Endothelial cell of umbilical vein (primary cell): ENCODE data around the gene KMT2B. TPM values are rescaled to one million over a fixed set of nuclear protein-coding genes. Genes with fewer than 3 reads are reported as not detected.

Experiments used
- BruUV-seq: library from RNA; stranded (reverse); fragments of 400-500 nt; replicated peaks from 2 replicates; lab custom pipeline; 2021; lab: Mats Ljungman, UMichigan
- CTCF ChIA-PET: fragments of 300-600, 350-600 bp; sonication (Branson Sonifier 250); formaldehyde crosslinking; loops from one replicate; lab custom pipeline; 2021; ENCODE audit warnings: antibody characterized with exemption, inconsistent platforms; lab: Charles Lee
- POLR2A ChIA-PET: fragments of 300-600, 350-600 bp; sonication (Branson Sonifier 250); formaldehyde crosslinking; loops from one replicate; lab custom pipeline; 2021; ENCODE audit warnings: antibody characterized with exemption, inconsistent platforms; lab: Charles Lee
- DNase-seq: peaks from one replicate; pipeline ENCODE4 v3.0.0-alpha.2; 2011; ENCODE audit warnings: low read depth, low spot score
- FAIRE-seq: peaks from 2 replicates; lab custom pipeline; 2011; peaks lifted over from hg19 to GRCh38; lab: Jason Lieb, UNC
- H2AFZ ChIP-seq: 2 replicates; pipeline ENCODE4 v1.6.0; 2012; ENCODE audit warnings: low read depth, low read length, control low read depth, inconsistent platforms
- H3K27ac ChIP-seq: 2 replicates; pipeline ENCODE4 v1.5.1; 2011; ENCODE audit warnings: low read depth, mild to moderate bottlenecking, control low read depth, low read length, moderate library complexity; ENCODE audit not compliant: insufficient read depth
- H3K27me3 ChIP-seq, 2 experiments: 2 replicates each; pipeline versions ENCODE4 v1.6.0 to v1.6.1; 2011; ENCODE audit warnings: low read length in 2 of 2, mixed read lengths in 1 of 2; ENCODE audit not compliant: control insufficient read depth in 2 of 2, insufficient read depth in 2 of 2
- H3K36me3 ChIP-seq, 2 experiments: 2 replicates in 1 of 2; 3 replicates in 1 of 2; pipeline ENCODE4 v1.5.1; 2011; ENCODE audit warnings: low read length in 2 of 2, mild to moderate bottlenecking in 1 of 2, moderate library complexity in 1 of 2; ENCODE audit not compliant: control insufficient read depth in 2 of 2, insufficient read depth in 2 of 2; ENCODE audit errors: extremely low read depth in 1 of 2
- H3K4me1 ChIP-seq: 3 replicates; pipeline ENCODE4 v1.5.1; 2011; ENCODE audit warnings: mild to moderate bottlenecking, low read length; ENCODE audit not compliant: control insufficient read depth, insufficient read depth; ENCODE audit errors: extremely low read depth
- H3K4me2 ChIP-seq: 2 replicates; pipeline ENCODE4 v1.6.1; 2011; ENCODE audit warnings: low read length, control low read depth, mixed read lengths; ENCODE audit not compliant: insufficient read depth
- H3K4me3 ChIP-seq, 3 experiments: fragments of 200-600 bp in 1 of 3; sonication (generic), shearing (Covaris generic) in 1 of 3; replicated peaks in 1 of 3; 2 replicates each; pipeline ENCODE4 v1.5.1; 2011 to 2016; ENCODE audit warnings: control low read depth in 3 of 3, low read length in 3 of 3, mild to moderate bottlenecking in 2 of 3, inconsistent platforms in 1 of 3, low read depth in 1 of 3, moderate library complexity in 1 of 3; ENCODE audit not compliant: insufficient read depth in 1 of 3
- H3K79me2 ChIP-seq: 2 replicates; pipeline ENCODE4 v1.6.0; 2012; ENCODE audit warnings: low read length, inconsistent platforms; ENCODE audit not compliant: control insufficient read depth, insufficient read depth
- H3K9ac ChIP-seq: replicated peaks from 2 replicates; pipeline ENCODE3; 2011; ENCODE audit warnings: low read length, control low read depth; ENCODE audit not compliant: insufficient read depth; ENCODE audit errors: extremely low read depth
- H3K9me1 ChIP-seq: replicated peaks from 3 replicates; pipeline ENCODE4 v1.6.0; 2011; ENCODE audit warnings: mild to moderate bottlenecking, low read length; ENCODE audit not compliant: control insufficient read depth, insufficient read depth; ENCODE audit errors: extremely low read depth
- H3K9me3 ChIP-seq: replicated peaks from 2 replicates; pipeline ENCODE4 v1.5.1; 2012; ENCODE audit warnings: low read length, inconsistent platforms; ENCODE audit not compliant: control insufficient read depth, insufficient read depth
- H4K20me1 ChIP-seq: replicated peaks from 2 replicates; pipeline ENCODE3; 2011; ENCODE audit warnings: mild to moderate bottlenecking, low read length; ENCODE audit not compliant: control insufficient read depth, insufficient read depth; ENCODE audit errors: extremely low read depth
- EZH2 ChIP-seq: IDR thresholded peaks from 2 replicates; pipeline ENCODE4 v1.6.1; 2012; ENCODE audit warnings: borderline replicate concordance, low read depth, mild to moderate bottlenecking, moderate library complexity, low read length, inconsistent platforms; ENCODE audit not compliant: severe bottlenecking
- FOS ChIP-seq: IDR thresholded peaks from 2 replicates; pipeline ENCODE4 v1.6.1; 2011; ENCODE audit warnings: mild to moderate bottlenecking, low read length, moderate library complexity, borderline replicate concordance; ENCODE audit not compliant: insufficient read depth
- GATA2 ChIP-seq: IDR thresholded peaks from 2 replicates; pipeline ENCODE4 v1.7.0; 2011; ENCODE audit warnings: low read depth, mild to moderate bottlenecking, moderate library complexity, mixed read lengths, low read length; ENCODE audit not compliant: insufficient read length, insufficient read depth
- JUN ChIP-seq: IDR thresholded peaks from 2 replicates; pipeline ENCODE4 v1.6.1; 2011; ENCODE audit warnings: borderline replicate concordance, low read depth; ENCODE audit not compliant: insufficient read length, insufficient read depth
- MYC ChIP-seq: IDR thresholded peaks from one replicate; pipeline ENCODE4 v1.6.1; 2011; ENCODE audit warnings: mild to moderate bottlenecking, low read depth, low read length
- POLR2A ChIP-seq: IDR thresholded peaks from 2 replicates; pipeline ENCODE4 v1.6.1; 2012; ENCODE audit warnings: low read depth, mild to moderate bottlenecking, control low read depth, low read length
- POLR2AphosphoS5 ChIP-seq: IDR thresholded peaks from 2 replicates; pipeline ENCODE4 v1.6.1; 2012; ENCODE audit warnings: low read depth, mild to moderate bottlenecking, control low read depth, low read length, moderate library complexity; ENCODE audit not compliant: insufficient read depth
- dilution Hi-C: fragments of 300-500 bp; cut with MboI; formaldehyde crosslinking; loops from one replicate; pipeline ENCODE4 v1.15.0; 2019; ENCODE audit warnings: low sequenced_read_pairs; ENCODE audit not compliant: extremely low pct_ligation_motif_present
- intact Hi-C: fragments of 100-400 bp; cut with micrococcal nuclease; formaldehyde crosslinking; loops from one replicate; pipeline ENCODE4 v1.10.0; 2022
- polyA plus RNA-seq, 4 experiments: library from polyadenylated mRNA; depleted of rRNA in 3 of 4; stranded (reverse) in 3 of 4; unstranded in 1 of 4; fragments of >200 nt; gene quantifications; 2 replicates each; pipeline versions ENCODE4 v1.2.1 to v1.2.3, GENCODE V29; 2011 to 2012; ENCODE audit warnings: missing spikeins in 1 of 4
- total RNA-seq: library from RNA; stranded (reverse); gene quantifications from 2 replicates; pipeline ENCODE4 v1.2.3, GENCODE V29; 2021
- TF ChIP-seq, protein P1 (sequence below): IDR thresholded peaks from 2 replicates; pipeline ENCODE4 v1.6.1; 2011; ENCODE audit not compliant: insufficient read depth, insufficient read length
- TF ChIP-seq, protein P2 (sequence below), 2 donors: IDR thresholded peaks; 1 replicate in 1 of 2; 2 replicates in 1 of 2; pipeline ENCODE4 v1.5.1; 2011; ENCODE audit warnings: low read length in 2 of 2, mild to moderate bottlenecking in 2 of 2, moderate library complexity in 2 of 2, control low read depth in 1 of 2, inconsistent platforms in 1 of 2, low read depth in 1 of 2; ENCODE audit not compliant: insufficient read depth in 1 of 2; ENCODE audit errors: extremely low read depth in 1 of 2

Gene KMT2B
- total and polyA plus RNA-seq, 2 donors (not counting 3 experiments of a cell fraction or from before 2014, with no cell fraction given) = 28.4 to 37.2 TPM

DNA sequence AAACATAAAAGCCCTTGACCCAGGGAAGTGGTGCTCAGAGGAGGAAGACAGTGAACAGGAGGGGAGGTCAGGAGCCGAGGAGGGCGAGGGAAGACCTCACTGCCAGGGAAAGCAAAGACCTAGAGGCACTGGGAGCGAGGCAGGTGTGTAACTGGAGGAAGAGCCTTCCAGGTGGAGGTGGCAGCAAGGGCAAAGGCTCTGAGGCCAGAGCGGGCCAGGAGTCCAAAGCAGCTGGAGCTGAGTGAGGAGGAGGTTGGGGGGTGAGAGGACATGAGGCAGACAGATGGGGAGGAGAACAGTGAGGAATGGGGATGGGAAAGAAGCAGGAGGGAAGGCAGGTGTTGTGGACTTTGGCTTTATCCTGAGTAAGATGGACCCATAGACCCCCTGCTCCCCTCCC lies 47.8 kb upstream of the KMT2B start:
- DNase-seq (no peak), FAIRE-seq (no peak)
- H3K9me1 ChIP-seq = no peaks in the 10 kb centered on the region
- H3K9ac ChIP-seq = no peak overlapping the region
- no TSS peak for BruUV-seq
- CTCF ChIA-PET = no interaction called here
- dilution Hi-C loops (no loop called here), intact Hi-C loops (no loop called here)
- peaks cover 2 to 3% of the 10 kb centered on the region in 2 experiments for H3K27me3 ChIP-seq
- H3K36me3 ChIP-seq = no peaks in the 10 kb centered on the region
- H2AFZ ChIP-seq = no peak overlapping the region
- no peaks in the 10 kb centered on the region for H3K9me3 ChIP-seq
- H3K79me2 ChIP-seq = no peaks in the 10 kb centered on the region
- H4K20me1 ChIP-seq = no peaks in the 10 kb centered on the region
- POLR2A ChIA-PET = no interaction called here
- H3K27ac ChIP-seq = no peak overlapping the region
- TF ChIP-seq POLR2AphosphoS5 = no peak
- TF ChIP-seq, protein P1, sequence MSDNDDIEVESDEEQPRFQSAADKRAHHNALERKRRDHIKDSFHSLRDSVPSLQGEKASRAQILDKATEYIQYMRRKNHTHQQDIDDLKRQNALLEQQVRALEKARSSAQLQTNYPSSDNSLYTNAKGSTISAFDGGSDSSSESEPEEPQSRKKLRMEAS = no peak
- TF ChIP-seq POLR2A = no peak
- TF ChIP-seq, protein P2, sequence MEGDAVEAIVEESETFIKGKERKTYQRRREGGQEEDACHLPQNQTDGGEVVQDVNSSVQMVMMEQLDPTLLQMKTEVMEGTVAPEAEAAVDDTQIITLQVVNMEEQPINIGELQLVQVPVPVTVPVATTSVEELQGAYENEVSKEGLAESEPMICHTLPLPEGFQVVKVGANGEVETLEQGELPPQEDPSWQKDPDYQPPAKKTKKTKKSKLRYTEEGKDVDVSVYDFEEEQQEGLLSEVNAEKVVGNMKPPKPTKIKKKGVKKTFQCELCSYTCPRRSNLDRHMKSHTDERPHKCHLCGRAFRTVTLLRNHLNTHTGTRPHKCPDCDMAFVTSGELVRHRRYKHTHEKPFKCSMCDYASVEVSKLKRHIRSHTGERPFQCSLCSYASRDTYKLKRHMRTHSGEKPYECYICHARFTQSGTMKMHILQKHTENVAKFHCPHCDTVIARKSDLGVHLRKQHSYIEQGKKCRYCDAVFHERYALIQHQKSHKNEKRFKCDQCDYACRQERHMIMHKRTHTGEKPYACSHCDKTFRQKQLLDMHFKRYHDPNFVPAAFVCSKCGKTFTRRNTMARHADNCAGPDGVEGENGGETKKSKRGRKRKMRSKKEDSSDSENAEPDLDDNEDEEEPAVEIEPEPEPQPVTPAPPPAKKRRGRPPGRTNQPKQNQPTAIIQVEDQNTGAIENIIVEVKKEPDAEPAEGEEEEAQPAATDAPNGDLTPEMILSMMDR (IDR thresholded peaks at IDR 0.05; ENCODE audit: extremely low read depth in 1 of 2, insufficient read depth in 1 of 2, low read depth in 1 of 2, low read length in 2 of 2) = no peak
- TF ChIP-seq GATA2 = no peak
- no peak for TF ChIP-seq FOS
- no peak for TF ChIP-seq JUN
- no peak for TF ChIP-seq MYC
- TF ChIP-seq EZH2 = no peak
- no peak overlapping the region for H3K4me2 ChIP-seq
- H3K4me3 ChIP-seq = no peak overlapping the region
- H3K4me1 ChIP-seq = no peaks in the 10 kb centered on the region
